Panc1 (cell line): ENCODE results near the gene SOAT1. TPM values are rescaled to one million over a fixed set of nuclear protein-coding genes. Genes with fewer than 3 reads are reported as not detected.

Source experiments
- ATAC-seq: fragments of 200-7000 bp; cut with Tn5 transposase; 2 replicates; pipeline ENCODE4 v1.9.1; 2020; ENCODE audit warnings: mild to moderate bottlenecking, moderate library complexity
- BruUV-seq: library from RNA; stranded (reverse); fragments of 400-500 nt; replicated peaks from 2 replicates; lab custom pipeline; 2021; lab: Mats Ljungman, UMichigan
- CTCF ChIA-PET: fragments of 300-600 bp; sonication (Branson Sonifier 250); formaldehyde crosslinking; loops from one replicate; lab custom pipeline; 2022; ENCODE audit warnings: antibody characterized with exemption; lab: Charles Lee
- POLR2A ChIA-PET: fragments of 300-600 bp; sonication (Branson Sonifier 250); formaldehyde crosslinking; loops from one replicate; lab custom pipeline; 2022; ENCODE audit warnings: antibody characterized with exemption; lab: Charles Lee
- DNase-seq: peaks from one replicate; pipeline ENCODE4 v3.0.0-alpha.2; 2010; ENCODE audit warnings: low read depth, low spot score
- H3K27ac ChIP-seq: 2 replicates; pipeline ENCODE4 v1.5.1; 2011; ENCODE audit warnings: mild to moderate bottlenecking, low read length, inconsistent platforms
- H3K27me3 ChIP-seq: fragments of 200-500 bp; sonication (Bioruptor generic); 2 replicates; pipeline ENCODE4 v1.6.0; 2014; ENCODE audit warnings: low read length, inconsistent platforms; ENCODE audit not compliant: control insufficient read depth, insufficient read depth
- H3K36me3 ChIP-seq: fragments of 200-500 bp; sonication (Bioruptor generic); 2 replicates; pipeline ENCODE4 v1.5.1; 2014; ENCODE audit warnings: inconsistent platforms, mild to moderate bottlenecking, low read length, moderate library complexity; ENCODE audit not compliant: control insufficient read depth, insufficient read depth
- H3K4me1 ChIP-seq: 2 replicates; pipeline ENCODE4 v1.5.1; 2011; ENCODE audit warnings: inconsistent platforms, mild to moderate bottlenecking, low read length, moderate library complexity; ENCODE audit not compliant: control insufficient read depth, insufficient read depth
- H3K4me3 ChIP-seq, 2 experiments: 2 replicates each; pipeline ENCODE4 v1.5.1; 2011 to 2012; ENCODE audit warnings: low read depth in 2 of 2, low read length in 2 of 2, mild to moderate bottlenecking in 2 of 2, inconsistent platforms in 1 of 2, moderate library complexity in 1 of 2
- H3K9me3 ChIP-seq: fragments of 200-500 bp; sonication (Bioruptor generic); 2 replicates; pipeline ENCODE4 v1.5.1; 2014; ENCODE audit warnings: low read depth, mild to moderate bottlenecking, inconsistent platforms, low read length, moderate library complexity; ENCODE audit not compliant: control insufficient read depth, insufficient read depth
- POLR2AphosphoS5 ChIP-seq: IDR thresholded peaks from 2 replicates; pipeline ENCODE4 v1.6.1; 2012; ENCODE audit warnings: mild to moderate bottlenecking, low read depth, low read length, moderate library complexity
- SIN3A ChIP-seq: IDR thresholded peaks from 2 replicates; pipeline ENCODE4 v1.6.1; 2012; ENCODE audit warnings: low read depth, mild to moderate bottlenecking, low read length, moderate library complexity, borderline replicate concordance; ENCODE audit not compliant: insufficient read depth
- TCF7L2 ChIP-seq: IDR thresholded peaks from 2 replicates; pipeline ENCODE4 v1.6.1; 2011; ENCODE audit warnings: mild to moderate bottlenecking, low read depth, low read length, inconsistent platforms
- in situ Hi-C: cut with HindIII; loops from 2 replicates; pipeline ENCODE4 v1.10.0; 2016; ENCODE audit warnings: low sequenced_read_pairs, low pct_unique_long_range_greater_than_20kb
- intact Hi-C: fragments of 100-400 bp; cut with micrococcal nuclease; formaldehyde crosslinking; loops from one replicate; pipeline ENCODE4 v1.10.0; 2022; ENCODE audit not compliant: unreplicated experiment
- total RNA-seq: library from RNA; stranded (reverse); gene quantifications from one replicate; pipeline ENCODE4 v1.2.1, GENCODE V29; 2021; ENCODE audit not compliant: unreplicated experiment
- TF ChIP-seq, protein P1 (sequence below): fragments of 450-650 bp; IDR thresholded peaks from 2 replicates; pipeline ENCODE4 v1.5.1; 2017; ENCODE audit warnings: mild to moderate bottlenecking
- TF ChIP-seq, protein P2 (sequence below), 2 experiments: IDR thresholded peaks; 2 replicates each; pipeline ENCODE4 v1.6.1; 2011 to 2012; ENCODE audit warnings: low read depth in 2 of 2, control low read depth in 1 of 2, low read length in 1 of 2, mild to moderate bottlenecking in 1 of 2, moderate library complexity in 1 of 2; ENCODE audit not compliant: insufficient read depth in 1 of 2

SOAT1 gene
- total RNA-seq, 1 experiment from 2014 or later, result 57.2 TPM

DNA sequence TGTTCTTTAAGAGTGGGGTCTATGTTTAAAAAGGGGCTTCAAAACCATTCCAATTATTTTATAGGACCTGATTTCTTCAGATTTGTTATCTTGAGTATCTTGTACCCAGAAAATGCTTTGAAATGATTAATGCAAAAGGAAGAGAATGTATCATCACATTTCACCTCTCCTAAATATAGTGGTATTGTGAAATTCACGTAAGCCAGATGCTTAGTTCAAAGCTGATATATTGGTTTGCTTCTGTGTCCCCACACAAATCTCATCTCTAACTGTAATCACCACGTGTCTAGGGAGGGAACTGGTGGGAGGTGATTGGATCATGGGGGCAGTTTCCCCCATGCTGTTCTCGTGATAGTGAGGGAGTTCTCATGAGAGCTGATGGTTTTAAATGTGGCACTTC lies 8.5 kb downstream of the SOAT1 start:
- no peaks in the 10 kb centered on the region for H3K36me3 ChIP-seq
- ChIA-PET CTCF (no interaction called here), POLR2A (no interaction called here)
- ATAC-seq, result no peak
- H3K27me3 ChIP-seq, result no peaks in the 10 kb centered on the region
- BruUV-seq, result no TSS peak
- DNase-seq, result no peak
- no peak overlapping the region for H3K4me3 ChIP-seq
- H3K4me1 ChIP-seq, result no peaks in the 10 kb centered on the region
- no peak overlapping the region for H3K27ac ChIP-seq
- TF ChIP-seq, protein P1, sequence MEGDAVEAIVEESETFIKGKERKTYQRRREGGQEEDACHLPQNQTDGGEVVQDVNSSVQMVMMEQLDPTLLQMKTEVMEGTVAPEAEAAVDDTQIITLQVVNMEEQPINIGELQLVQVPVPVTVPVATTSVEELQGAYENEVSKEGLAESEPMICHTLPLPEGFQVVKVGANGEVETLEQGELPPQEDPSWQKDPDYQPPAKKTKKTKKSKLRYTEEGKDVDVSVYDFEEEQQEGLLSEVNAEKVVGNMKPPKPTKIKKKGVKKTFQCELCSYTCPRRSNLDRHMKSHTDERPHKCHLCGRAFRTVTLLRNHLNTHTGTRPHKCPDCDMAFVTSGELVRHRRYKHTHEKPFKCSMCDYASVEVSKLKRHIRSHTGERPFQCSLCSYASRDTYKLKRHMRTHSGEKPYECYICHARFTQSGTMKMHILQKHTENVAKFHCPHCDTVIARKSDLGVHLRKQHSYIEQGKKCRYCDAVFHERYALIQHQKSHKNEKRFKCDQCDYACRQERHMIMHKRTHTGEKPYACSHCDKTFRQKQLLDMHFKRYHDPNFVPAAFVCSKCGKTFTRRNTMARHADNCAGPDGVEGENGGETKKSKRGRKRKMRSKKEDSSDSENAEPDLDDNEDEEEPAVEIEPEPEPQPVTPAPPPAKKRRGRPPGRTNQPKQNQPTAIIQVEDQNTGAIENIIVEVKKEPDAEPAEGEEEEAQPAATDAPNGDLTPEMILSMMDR, result no peak
- TF ChIP-seq POLR2AphosphoS5, result no peak
- TF ChIP-seq, protein P2, sequence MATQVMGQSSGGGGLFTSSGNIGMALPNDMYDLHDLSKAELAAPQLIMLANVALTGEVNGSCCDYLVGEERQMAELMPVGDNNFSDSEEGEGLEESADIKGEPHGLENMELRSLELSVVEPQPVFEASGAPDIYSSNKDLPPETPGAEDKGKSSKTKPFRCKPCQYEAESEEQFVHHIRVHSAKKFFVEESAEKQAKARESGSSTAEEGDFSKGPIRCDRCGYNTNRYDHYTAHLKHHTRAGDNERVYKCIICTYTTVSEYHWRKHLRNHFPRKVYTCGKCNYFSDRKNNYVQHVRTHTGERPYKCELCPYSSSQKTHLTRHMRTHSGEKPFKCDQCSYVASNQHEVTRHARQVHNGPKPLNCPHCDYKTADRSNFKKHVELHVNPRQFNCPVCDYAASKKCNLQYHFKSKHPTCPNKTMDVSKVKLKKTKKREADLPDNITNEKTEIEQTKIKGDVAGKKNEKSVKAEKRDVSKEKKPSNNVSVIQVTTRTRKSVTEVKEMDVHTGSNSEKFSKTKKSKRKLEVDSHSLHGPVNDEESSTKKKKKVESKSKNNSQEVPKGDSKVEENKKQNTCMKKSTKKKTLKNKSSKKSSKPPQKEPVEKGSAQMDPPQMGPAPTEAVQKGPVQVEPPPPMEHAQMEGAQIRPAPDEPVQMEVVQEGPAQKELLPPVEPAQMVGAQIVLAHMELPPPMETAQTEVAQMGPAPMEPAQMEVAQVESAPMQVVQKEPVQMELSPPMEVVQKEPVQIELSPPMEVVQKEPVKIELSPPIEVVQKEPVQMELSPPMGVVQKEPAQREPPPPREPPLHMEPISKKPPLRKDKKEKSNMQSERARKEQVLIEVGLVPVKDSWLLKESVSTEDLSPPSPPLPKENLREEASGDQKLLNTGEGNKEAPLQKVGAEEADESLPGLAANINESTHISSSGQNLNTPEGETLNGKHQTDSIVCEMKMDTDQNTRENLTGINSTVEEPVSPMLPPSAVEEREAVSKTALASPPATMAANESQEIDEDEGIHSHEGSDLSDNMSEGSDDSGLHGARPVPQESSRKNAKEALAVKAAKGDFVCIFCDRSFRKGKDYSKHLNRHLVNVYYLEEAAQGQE (IDR thresholded peaks at IDR 0.05; ENCODE audit: insufficient read depth in 1 of 2, low read depth in 2 of 2, low read length in 1 of 2), result no peak
- no peak for TF ChIP-seq TCF7L2
- no peak for TF ChIP-seq SIN3A
- intact Hi-C loops (no loop called here), in situ Hi-C loops (no loop called here)
- no peaks in the 10 kb centered on the region for H3K9me3 ChIP-seq

DNA sequence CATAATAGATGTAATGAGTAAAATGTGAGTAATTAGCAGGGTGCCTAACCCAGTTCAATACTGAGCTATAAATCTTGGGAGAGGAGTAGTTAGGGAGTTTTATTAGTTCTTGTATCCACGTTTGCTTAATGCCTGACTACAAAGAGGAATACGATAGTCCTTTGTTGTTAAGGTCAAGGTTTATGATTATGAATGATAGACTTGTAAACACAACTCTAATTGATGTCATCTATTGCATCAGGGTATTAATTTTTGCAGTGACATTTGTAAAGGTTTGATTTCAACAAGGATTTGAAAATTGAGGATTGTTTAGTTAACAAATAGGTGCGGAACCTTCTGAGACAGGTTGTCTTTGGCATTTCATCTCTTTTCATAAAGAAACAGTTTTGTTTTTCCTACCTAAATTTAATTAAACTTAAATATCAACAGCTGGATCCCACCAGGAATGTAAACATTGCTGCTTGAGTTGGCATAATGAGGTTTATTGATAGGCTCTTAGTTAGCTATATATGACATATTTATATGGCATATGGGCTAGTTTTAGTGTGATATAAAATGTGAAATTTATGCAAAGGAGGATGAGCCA lies 9.7 kb downstream of the SOAT1 start:
- no peak for TF ChIP-seq POLR2AphosphoS5
- TF ChIP-seq TCF7L2, result no peak
- TF ChIP-seq, protein P1, result no peak
- TF ChIP-seq, protein P2 (IDR thresholded peaks at IDR 0.05; ENCODE audit: insufficient read depth in 1 of 2, low read depth in 2 of 2, low read length in 1 of 2), result no peak
- TF ChIP-seq SIN3A, result no peak
- no peak overlapping the region for H3K4me3 ChIP-seq
- DNase-seq (no peak), ATAC-seq (no peak)
- H3K27me3 ChIP-seq, result no peaks in the 10 kb centered on the region
- ChIA-PET POLR2A (interaction anchor here (0.5 kb wide), 1 partner anchor 47 kb away, joined by 4 read pairs; no protein-coding TSS in a partner anchor), CTCF (no interaction called here)
- in situ Hi-C loops (no loop called here), intact Hi-C loops (no loop called here)
- H3K27ac ChIP-seq, result no peak overlapping the region
- H3K36me3 ChIP-seq, result no peaks in the 10 kb centered on the region
- H3K9me3 ChIP-seq, result no peaks in the 10 kb centered on the region
- no TSS peak for BruUV-seq
- no peaks in the 10 kb centered on the region for H3K4me1 ChIP-seq
